ENCODE data around the gene STX1A.
"Not testable (repeated sequence)": the region's sequence is repeated elsewhere in the genome, so short reads cannot be mapped to it uniquely, and the experiment has no call there.

Gene STX1A

DNA sequence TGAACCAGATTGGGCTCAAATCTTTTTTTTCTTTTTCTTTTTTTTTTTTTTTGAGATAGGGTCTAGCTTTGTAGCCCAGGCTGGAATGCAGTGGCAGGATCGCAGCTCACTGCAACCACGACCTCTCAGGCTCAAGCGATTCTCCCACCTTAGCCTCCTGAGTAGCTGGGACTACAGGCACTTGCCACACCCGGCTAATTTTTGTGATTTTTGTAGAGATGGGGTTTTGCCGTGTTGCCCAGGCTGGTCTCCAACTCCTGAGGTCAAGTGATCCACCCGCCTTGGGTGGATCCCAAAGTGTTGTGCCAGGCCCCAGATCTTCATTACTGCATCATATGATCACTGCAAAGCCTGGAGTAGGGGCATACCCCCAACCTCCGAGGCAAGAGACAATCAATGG, 39.0 kb downstream of the STX1A start:
- no peak for DNase-seq

DNA sequence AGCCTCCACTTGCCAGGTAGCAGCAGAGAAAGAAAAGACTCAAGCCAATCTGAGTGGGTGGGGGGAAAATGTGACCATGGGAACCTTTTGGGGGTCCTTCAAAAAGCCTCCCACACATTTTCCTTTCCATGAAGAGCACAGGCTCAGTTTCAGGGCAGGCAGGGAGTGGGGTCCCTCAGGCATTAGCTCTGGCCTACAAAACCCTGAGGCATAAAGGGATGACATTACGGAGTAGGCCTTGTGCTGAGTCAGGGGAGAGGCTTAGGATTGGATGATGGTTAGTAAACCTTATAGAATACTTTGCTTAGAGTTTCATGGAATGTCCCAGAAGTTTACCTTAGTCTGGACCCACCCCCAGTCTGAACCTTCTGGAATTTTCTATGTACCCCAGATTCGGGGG, 39.8 kb downstream of the STX1A start:
- no peak for DNase-seq

DNA sequence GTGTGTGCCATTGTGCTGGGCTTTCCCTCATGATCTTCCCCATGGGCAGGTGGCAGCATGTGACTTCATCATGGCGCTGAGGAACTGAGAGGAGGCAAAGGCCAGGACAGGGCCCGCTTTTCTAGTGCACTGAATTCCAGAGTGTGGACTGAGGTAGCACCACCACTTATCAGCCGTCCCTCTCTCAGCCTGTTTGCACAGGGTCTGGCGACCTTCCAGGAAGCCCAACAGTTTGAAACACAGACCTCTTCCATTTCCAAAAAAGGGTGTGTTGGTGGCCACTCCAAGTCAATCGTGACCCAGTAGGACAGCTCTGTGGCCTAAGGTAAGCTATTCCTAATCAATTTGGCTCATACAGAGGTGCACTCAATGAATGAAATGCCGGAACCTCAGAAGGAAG, 40.6 kb downstream of the STX1A start:
- no peak for DNase-seq

DNA sequence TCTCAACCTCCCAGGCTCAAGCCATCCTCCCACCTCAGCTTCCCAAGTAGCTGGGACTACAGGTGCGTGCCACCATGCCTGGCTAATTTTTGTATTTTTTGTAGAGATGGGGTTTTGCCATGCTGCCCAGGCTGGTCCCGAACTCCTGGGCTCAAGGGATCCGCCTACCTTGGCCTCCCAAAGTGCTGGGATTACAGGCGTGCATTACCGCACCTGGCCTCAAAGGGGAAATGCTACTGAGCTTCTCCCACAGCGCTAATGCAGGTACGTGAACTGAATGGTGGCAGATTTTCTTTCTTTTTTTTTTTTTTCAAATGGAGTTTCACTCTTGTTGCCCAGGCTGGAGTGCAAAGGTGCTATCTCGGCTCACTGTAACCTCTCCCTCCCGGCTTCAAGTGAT, 43.4 kb downstream of the STX1A start:
- not testable (repeated sequence) for DNase-seq

DNA sequence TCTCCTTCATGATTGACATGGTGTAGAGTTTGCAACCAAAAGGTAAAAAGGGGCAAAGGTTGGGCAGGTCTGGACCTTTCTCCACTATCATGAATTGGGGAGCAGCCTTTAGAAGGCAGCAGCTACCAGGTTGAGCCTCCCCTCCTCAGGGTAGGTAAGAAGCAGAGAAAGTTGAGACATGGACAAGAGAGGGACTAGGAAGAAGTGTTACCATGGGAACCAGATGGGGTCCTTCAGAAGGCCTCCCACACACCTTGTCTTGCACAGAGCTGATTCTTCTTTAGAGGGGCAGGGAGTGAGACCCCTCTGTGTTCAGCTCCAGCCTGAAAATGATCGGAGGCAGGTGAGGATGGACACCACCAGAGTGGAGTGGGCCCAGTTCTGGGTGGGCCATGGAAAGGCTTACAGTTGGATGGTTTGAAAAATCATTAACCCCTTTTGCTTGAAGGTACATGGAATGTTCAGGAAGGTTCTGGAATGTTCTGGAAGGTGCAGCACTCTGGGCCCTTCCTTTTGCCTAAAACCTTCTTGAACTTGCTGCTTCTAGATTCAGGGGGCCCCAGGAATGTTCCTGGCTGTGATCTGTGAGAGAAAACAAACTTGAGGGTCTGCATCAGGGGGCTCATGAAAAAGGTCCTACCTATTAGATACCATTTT, 44.9 kb downstream of the STX1A start:
- no peak for DNase-seq

DNA sequence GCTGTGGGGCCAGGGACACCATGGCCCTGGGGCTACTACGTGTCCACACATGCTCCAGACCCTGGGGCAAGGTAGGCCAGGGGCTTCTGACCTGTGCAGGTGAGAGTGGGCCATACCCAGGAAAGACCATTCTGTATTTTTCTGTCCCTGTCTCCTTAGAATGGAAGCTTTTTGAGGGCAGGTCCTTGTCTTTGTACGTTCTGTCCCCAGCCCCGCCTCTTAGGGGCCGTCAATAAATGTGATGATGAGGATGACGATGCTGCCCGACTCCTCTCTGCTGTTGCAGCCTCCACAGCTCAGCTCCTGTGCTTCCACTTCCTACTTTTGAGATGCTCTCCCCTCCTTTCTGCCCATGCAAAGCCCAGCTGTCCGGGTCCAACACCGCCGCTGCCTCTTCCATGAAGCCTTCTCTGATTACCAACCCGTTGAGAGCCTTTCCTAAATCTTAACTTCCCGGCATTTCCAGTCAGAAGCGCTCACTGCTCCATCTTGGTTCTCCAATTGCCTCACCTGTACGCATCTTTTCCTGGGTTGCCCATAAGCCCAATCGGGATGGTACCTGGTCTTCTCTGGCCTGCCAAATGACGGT, 47.5 kb downstream of the STX1A start:
- DNase-seq, result no peak

DNA sequence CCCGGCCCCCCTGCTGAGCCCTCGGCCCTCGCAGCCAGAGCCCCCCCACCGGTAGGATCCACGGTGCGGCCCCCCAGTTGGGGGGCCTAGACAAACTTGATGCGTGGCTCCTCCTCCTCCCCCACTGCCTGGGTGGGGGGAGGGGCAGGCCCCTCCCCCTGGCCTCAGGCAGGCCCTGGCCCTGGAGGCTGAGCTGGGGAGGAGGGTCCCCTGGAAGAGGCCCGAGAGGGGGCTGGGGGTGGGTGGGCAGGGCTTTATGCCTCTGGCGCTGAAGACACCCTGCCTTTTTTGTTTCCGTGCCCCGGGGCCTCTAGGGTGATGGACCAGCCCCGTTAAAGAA, 48.2 kb downstream of the STX1A start:
- no peak for DNase-seq

DNA sequence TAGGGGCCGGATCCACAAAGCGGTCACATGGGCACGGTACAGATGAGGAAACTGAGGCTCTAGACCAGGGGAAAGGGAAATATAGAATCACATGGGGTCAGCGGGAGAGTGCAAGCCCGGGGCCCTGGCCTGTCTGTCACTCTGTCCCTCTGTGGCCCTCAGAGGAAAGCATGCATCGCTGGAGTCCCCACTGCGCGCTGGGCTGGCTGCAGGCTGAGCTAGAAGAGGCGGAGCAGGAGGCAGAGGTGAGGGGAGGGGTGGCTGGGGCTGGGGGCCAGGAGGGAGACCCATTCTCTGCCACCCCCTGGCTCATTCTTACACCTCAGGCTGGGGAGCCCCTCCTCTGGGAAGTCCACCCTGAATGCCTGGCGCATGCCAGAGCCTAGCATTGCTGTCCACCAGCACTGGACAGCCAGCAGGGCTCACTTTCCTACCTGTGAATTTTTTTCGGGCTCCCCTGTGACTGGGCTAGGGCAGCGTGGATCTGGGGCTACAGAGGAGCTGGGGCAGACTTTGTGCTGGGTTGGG, 49.5 kb downstream of the STX1A start:
- DNase-seq, result no peak

DNA sequence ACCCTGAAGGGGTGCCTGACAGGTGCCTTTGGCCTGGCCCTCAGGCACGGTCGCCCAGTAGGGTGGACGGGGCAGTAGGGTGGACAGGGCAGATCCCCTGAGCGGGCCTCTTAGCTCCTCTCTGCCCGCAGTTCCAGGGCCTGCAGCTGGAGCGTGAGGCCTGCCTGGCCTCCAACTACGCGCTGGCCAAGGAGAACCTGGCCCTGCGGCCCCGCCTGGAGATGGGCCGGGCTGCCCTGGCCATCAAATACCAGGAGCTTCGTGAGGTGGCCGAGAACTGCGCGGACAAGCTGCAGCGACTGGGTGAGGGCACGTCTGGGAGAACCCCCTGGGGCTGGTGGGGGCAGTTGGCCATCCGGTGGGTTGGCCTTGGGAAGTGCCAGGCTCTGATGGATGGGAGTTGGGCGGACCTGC, 50.2 kb downstream of the STX1A start:
- no peak for DNase-seq

DNA sequence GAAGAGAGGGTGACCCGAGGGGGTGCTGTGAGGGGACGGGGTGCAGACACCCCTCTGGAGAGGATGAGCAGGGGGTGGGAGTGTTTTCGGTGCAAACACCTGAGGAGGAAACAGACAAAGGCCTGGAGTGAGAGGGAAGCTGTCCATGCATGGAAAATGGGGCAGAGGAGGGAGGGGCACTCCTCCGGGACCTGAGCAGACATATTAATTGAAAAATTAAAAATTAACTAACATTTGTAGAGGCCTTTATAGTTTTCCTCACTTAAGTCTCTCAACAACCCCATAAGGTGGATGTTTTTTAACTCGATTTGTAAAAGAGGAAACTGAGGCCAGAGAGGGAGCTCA, 50.6 kb downstream of the STX1A start:
- DNase-seq, result no peak

DNA sequence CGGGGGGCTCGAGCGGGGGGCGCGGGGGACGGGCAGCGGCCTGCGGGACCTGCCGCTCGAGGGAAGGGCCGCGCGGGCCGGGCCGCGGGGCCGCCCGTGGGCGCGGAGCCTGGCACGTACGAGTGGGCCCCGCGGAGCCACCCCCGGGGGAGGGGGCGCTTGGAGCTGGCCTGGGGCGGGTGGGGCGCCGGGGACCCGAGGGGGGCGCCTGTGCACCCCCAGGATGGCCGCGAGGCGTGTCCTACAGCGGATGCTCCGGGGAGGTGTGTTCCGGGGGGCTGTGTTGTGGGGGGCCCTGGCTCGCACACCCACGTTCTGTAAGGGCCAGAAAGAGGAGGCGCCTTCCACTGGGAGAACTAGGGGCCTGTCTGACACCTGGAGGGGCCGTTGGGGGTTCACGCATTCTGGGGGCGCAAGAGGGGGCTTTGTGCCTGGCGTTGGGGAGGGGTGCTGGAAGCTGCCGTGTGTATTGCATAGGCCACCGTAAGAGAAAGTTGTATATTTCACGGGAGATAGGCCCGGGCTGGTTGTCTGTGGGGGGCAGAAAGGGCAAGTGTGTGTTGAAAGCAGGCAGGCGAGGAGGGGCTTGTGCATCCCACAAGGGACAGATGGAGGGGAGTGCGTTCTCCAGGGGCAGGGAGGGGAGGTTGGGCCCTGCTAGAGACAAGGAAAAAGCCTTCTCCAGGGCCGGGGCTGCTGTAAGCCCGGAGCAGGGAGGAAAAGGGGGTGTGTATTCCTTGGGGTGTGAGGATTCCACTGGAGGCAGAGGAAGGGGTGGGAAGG, 51.2 kb downstream of the STX1A start:
- no peak for DNase-seq

DNA sequence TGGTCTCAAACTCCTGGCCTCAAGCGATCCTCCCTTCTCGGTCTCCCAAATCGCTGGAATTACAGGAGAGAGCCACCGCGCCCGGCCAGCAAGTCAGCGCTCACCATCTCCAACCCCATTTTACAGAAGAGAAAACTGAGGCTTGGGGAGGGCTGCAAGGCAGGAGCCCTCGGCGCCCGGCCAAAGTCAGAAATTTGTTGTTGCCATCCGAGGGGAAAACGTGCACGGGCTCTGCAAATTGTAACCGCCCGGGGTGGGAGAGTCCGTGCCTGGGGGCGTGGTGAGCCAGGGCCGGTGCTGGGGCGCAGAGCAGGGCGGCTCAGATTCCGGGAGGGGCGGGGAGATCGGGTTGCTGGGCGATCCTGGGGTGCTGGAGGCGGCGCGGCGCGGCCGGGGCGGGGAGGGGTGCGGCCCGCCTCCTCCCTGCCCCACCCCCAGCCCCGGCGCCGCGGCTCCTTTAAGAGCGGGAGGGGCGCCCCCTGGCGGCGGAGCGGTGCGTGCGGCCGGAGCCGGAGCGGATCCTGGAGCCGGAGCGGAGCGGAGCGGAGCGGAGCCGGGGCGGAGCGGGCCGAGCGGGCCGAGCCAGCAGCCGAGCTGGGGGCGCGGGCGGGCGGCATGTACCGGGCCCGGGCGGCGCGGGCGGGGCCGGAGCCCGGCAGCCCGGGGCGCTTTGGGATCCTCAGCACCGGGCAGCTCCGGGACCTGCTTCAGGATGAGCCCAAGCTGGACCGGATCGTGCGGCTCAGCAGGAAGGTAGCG, 51.9 kb downstream of the STX1A start, which contains the start of gene VPS37D:
VPS37D (plus strand) TSS at position 488 of the 759 bp plus-strand sequence; CDS start at position 616, 128 bp downstream.
- no peak for DNase-seq

DNA sequence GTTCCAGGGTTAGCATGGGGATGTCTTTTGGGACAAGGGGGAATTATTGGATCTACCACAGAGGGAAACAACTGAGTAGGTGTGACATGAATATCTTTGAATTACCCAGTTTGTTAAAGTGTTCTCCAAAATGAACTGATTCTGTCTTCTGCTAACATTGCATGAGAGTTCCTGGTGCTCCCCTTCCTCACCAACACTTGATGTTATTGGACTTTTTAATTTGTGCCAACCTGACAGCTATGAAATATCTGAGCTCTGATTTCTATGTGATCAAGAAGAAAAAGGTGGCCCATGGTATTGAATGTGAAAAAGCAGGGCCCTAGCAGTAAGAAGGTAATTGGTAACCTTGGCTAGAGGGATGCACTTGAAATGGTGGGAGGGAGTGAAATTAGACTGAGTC, 56.4 kb downstream of the STX1A start:
- no peak for DNase-seq

DNA sequence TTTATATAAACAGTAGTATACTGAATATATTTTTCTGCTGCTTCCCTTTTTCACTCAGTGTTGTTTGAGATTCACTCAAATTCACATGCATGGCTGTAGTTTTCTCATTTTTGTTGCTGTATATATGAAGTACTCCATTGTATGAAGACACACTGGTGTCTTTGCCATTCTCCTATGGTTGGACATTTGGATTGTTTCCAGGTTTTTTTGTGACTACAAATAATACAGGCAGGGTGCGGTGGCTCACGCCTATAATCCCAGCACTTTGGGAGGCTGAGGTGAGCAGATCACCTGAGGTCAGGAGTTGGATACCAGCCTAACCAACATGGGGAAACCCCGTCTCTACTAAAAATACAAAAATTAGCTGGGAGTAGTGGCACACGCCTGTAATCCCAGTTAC, 58.9 kb downstream of the STX1A start:
- DNase-seq, result not testable (repeated sequence)

DNA sequence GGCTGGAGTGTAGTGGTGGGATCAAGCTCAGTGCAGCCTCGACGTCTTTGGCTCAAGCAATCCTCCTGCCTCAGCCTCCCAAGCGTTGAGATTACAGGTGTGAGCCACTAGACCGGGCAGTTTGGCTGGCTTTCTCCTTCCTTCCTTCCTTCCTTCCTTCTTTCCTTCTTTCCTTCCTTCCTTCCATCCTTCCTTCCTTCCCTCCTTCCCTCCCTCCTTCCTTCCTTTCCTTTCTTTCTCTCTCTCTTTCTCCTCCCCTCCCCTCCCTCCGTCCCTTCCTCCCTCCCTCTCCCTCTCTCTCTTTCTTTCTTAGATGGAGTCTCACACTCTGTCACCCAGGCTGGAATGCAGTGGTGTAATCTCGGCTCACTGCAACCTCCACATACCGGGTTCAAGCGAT, 59.5 kb downstream of the STX1A start:
- DNase-seq, result no peak

DNA sequence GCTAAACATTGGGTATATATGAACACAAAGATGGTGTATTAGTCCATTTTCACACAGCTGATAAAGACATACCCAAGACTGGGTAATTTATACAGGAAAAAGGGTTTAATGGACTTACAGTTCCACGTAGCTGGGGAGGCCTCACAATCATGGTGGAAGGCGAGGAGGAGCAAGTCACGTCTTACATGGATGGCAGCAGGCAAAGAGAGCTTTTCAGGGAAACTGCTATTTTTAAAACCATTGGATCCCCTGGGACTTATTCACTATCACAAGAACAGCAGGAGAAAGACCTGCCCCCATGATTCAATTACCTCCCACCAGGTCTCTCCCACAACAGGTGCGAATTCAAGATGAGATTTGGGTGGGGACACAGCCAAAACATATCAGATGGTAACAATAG, 64.2 kb downstream of the STX1A start:
- not testable (repeated sequence) for DNase-seq

DNA sequence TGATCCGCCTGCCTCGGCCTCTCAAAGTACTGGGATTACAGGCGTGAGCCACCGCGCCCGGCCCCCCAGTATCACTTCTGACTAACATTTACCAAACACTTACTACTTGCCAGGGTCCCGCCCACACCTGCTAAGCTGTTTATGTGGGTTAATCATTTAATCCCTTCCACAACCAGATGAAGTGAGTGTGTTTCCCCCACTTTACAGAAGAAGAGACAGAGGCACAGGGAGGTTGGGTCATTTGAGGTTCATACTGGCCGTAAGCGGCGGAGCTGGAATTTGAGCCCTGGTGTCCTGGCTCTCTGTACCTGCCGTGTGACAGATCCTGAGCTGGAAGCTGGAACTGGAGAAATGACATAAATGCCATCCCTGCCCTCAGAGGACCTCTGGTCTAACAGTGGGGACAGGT, 66.9 kb downstream of the STX1A start:
- DNase-seq, result no peak

DNA sequence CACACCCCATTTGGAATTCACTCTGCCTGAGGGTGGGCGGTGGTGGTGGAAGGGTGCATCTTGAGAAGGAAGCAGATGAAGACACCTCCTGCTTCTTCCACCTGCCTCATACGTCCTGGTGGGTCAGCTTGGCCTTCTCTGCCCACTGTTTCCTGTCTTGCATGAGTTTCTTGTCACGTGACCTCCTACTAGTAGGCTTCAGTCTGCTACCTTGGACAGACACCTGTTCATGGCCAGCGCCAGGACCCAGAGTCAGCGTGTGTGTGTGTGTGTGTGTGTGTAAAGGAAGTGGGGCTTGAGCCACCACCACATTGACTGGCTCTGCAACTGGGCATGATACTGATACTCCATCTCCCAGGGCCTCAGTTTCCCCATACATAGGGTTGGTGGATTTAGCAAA, 68.9 kb downstream of the STX1A start:
- DNase-seq, result no peak

DNA sequence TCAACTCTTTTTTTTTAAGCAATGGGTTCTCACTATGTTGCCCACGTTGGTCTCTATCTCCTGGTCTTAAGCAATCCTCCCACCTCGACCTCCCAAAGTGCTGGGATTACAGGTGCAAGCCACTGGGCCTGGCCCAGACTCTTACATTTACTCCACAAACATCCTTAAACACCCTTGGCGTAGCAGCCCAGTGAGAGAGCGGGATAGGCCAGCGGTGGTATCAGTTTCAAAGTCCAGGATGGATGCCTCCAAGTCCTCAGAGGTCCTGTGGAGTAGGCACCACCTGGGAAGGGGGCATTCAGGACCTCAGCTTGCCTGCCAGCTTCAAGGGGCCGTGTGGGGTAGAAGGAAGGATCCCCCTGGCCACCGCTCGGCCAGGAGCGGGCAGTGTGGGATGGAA, 69.9 kb downstream of the STX1A start:
- DNase-seq, result no peak
